Hepatic stellate cell (primary cell): ENCODE results near the gene ST8SIA2.

Experiments used
- DNase-seq: peaks from one replicate; pipeline ENCODE4 v3.0.0; 2011; ENCODE audit warnings: low spot score

Gene ST8SIA2

GRCh38 chr15:92399271-92399950 lies 5.7 kb downstream of the ST8SIA2 start:
- DNase-seq: no peak

GRCh38 chr15:92400573-92400972 lies 6.9 kb downstream of the ST8SIA2 start:
- DNase-seq: no peak

GRCh38 chr15:92400980-92401787 lies 7.5 kb downstream of the ST8SIA2 start:
- no peak for DNase-seq

- no peak for DNase-seq
Observed at GRCh38 chr15:92402751-92403150, 9.1 kb downstream of the ST8SIA2 start.

- no peak for DNase-seq
Observed at GRCh38 chr15:92405942-92406341, 12.3 kb downstream of the ST8SIA2 start.

- no peak for DNase-seq
Observed at GRCh38 chr15:92407321-92407720, 13.6 kb downstream of the ST8SIA2 start.

GRCh38 chr15:92407916-92408315 lies 14.2 kb downstream of the ST8SIA2 start:
- no peak for DNase-seq

- DNase-seq: no peak
Observed at GRCh38 chr15:92409006-92409405, 15.3 kb downstream of the ST8SIA2 start.

- no peak for DNase-seq
Observed at GRCh38 chr15:92409521-92409920, 15.8 kb downstream of the ST8SIA2 start.

- no peak for DNase-seq
Observed at GRCh38 chr15:92410537-92410936, 16.9 kb downstream of the ST8SIA2 start.

GRCh38 chr15:92411256-92411655 lies 17.6 kb downstream of the ST8SIA2 start:
- no peak for DNase-seq

GRCh38 chr15:92413510-92413909 lies 19.8 kb downstream of the ST8SIA2 start:
- no peak for DNase-seq

- DNase-seq: no peak
Observed at GRCh38 chr15:92415639-92416297, 22.1 kb downstream of the ST8SIA2 start.

GRCh38 chr15:92416557-92416956 lies 22.9 kb downstream of the ST8SIA2 start:
- no peak for DNase-seq

- no peak for DNase-seq
Observed at GRCh38 chr15:92417716-92418115, 24.0 kb downstream of the ST8SIA2 start.

- DNase-seq: no peak
Observed at GRCh38 chr15:92418864-92419263, 25.2 kb downstream of the ST8SIA2 start.

- no peak for DNase-seq
Observed at GRCh38 chr15:92421976-92422375, 28.3 kb downstream of the ST8SIA2 start.

GRCh38 chr15:92425578-92426225 lies 32.0 kb downstream of the ST8SIA2 start:
- no peak for DNase-seq

- DNase-seq: no peak
Observed at GRCh38 chr15:92429378-92430068, 35.8 kb downstream of the ST8SIA2 start.

GRCh38 chr15:92430069-92430440 lies 36.4 kb downstream of the ST8SIA2 start:
- DNase-seq: no peak

- no peak for DNase-seq
Observed at GRCh38 chr15:92435145-92435544, 41.5 kb downstream of the ST8SIA2 start.

- DNase-seq: no peak
Observed at GRCh38 chr15:92438471-92438870, 44.8 kb downstream of the ST8SIA2 start.
